ENCODE results near the gene CACNA2D4. TPM values are rescaled to one million over a fixed set of nuclear protein-coding genes. Genes with fewer than 3 reads are reported as not detected.
A peak's percentile ranks its signal among the peaks of the same experiment; 100 is the strongest.

Gene CACNA2D4
- total and polyA plus RNA-seq, 2 donors (not counting 1 experiment from before 2014, with no cell fraction given), result 0.68 to 0.99 TPM

GRCh38 chr12:1811281-1811947 lies 107.0 kb downstream of the CACNA2D4 start:
- peak; percentile 48 to 79 for DNase-seq (ENCODE audit: low read depth in 2 of 2)
- no peak overlapping the region for H3K27ac ChIP-seq (ENCODE audit: insufficient read depth, low read length)
- H3K9ac ChIP-seq (ENCODE audit: insufficient read depth, low read length), result no peak overlapping the region
- H3K27me3 ChIP-seq (ENCODE audit: control insufficient read depth, insufficient read depth, low read length), result peaks cover 13% of the 10 kb centered on the region
- no peaks in the 10 kb centered on the region for H3K79me2 ChIP-seq (ENCODE audit: control insufficient read depth, insufficient read depth, low read length)
- no peak overlapping the region for H3K4me3 ChIP-seq (replicated peaks in 1 of 4; ENCODE audit: control extremely low read depth in 1 of 4, insufficient read depth in 1 of 4, low read depth in 3 of 4, low read length in 4 of 4)
- TF ChIP-seq EZH2 (IDR thresholded peaks at IDR 0.05; ENCODE audit: low read length, missing control alignments) (no peak), CTCF (conservative IDR thresholded peaks at IDR 0.05 in 1 of 2, IDR thresholded peaks at IDR 0.05 in 1 of 2; ENCODE audit: low read depth in 1 of 2, low read length in 2 of 2) (no peak)
- no peak overlapping the region for H2AFZ ChIP-seq (ENCODE audit: low read length)
- no peaks in the 10 kb centered on the region for H4K20me1 ChIP-seq (ENCODE audit: control insufficient read depth, extremely low read depth, insufficient read depth, low read length)
- no peaks in the 10 kb centered on the region for H3K4me1 ChIP-seq (ENCODE audit: control insufficient read depth, extremely low read depth, insufficient read depth, low read length)
- no peaks in the 10 kb centered on the region for H3K9me3 ChIP-seq (ENCODE audit: control insufficient read depth, insufficient read depth, low read depth, low read length)
- no peak overlapping the region for H3K4me2 ChIP-seq (ENCODE audit: extremely low read depth, insufficient read depth, low read length)
- no peaks in the 10 kb centered on the region for H3K36me3 ChIP-seq (ENCODE audit: control insufficient read depth, insufficient read depth, low read length)

GRCh38 chr12:1810931-1811280 lies 107.5 kb downstream of the CACNA2D4 start:
- Histone ChIP-seq H3K27ac (ENCODE audit: insufficient read depth, low read length) (no peak overlapping the region), H3K4me2 (ENCODE audit: extremely low read depth, insufficient read depth, low read length) (no peak overlapping the region), H2AFZ (ENCODE audit: low read length) (no peak overlapping the region), H4K20me1 (ENCODE audit: control insufficient read depth, extremely low read depth, insufficient read depth, low read length) (no peaks in the 10 kb centered on the region), H3K36me3 (ENCODE audit: control insufficient read depth, insufficient read depth, low read length) (no peaks in the 10 kb centered on the region), H3K4me1 (ENCODE audit: control insufficient read depth, extremely low read depth, insufficient read depth, low read length) (no peaks in the 10 kb centered on the region), H3K9ac (ENCODE audit: insufficient read depth, low read length) (no peak overlapping the region), H3K79me2 (ENCODE audit: control insufficient read depth, insufficient read depth, low read length) (no peaks in the 10 kb centered on the region), H3K9me3 (ENCODE audit: control insufficient read depth, insufficient read depth, low read depth, low read length) (no peaks in the 10 kb centered on the region), H3K27me3 (ENCODE audit: control insufficient read depth, insufficient read depth, low read length) (peaks cover 8% of the 10 kb centered on the region), H3K4me3 (replicated peaks in 1 of 4; ENCODE audit: control extremely low read depth in 1 of 4, insufficient read depth in 1 of 4, low read depth in 3 of 4, low read length in 4 of 4) (no peak overlapping the region)
- no peak for TF ChIP-seq EZH2 (IDR thresholded peaks at IDR 0.05; ENCODE audit: low read length, missing control alignments)
- no peak for TF ChIP-seq CTCF (conservative IDR thresholded peaks at IDR 0.05 in 1 of 2, IDR thresholded peaks at IDR 0.05 in 1 of 2; ENCODE audit: low read depth in 1 of 2, low read length in 2 of 2)
- no peak for DNase-seq (ENCODE audit: low read depth in 2 of 2)

- Histone ChIP-seq H3K36me3 (ENCODE audit: control insufficient read depth, insufficient read depth, low read length) (no peaks in the 10 kb centered on the region), H3K4me2 (ENCODE audit: extremely low read depth, insufficient read depth, low read length) (no peak overlapping the region), H3K27ac (ENCODE audit: insufficient read depth, low read length) (no peak overlapping the region), H4K20me1 (ENCODE audit: control insufficient read depth, extremely low read depth, insufficient read depth, low read length) (no peaks in the 10 kb centered on the region), H3K27me3 (ENCODE audit: control insufficient read depth, insufficient read depth, low read length) (peaks cover 5% of the 10 kb centered on the region), H2AFZ (ENCODE audit: low read length) (no peak overlapping the region), H3K4me1 (ENCODE audit: control insufficient read depth, extremely low read depth, insufficient read depth, low read length) (no peaks in the 10 kb centered on the region), H3K9me3 (ENCODE audit: control insufficient read depth, insufficient read depth, low read depth, low read length) (no peaks in the 10 kb centered on the region), H3K9ac (ENCODE audit: insufficient read depth, low read length) (no peak overlapping the region), H3K79me2 (ENCODE audit: control insufficient read depth, insufficient read depth, low read length) (no peaks in the 10 kb centered on the region), H3K4me3 (replicated peaks in 1 of 4; ENCODE audit: control extremely low read depth in 1 of 4, insufficient read depth in 1 of 4, low read depth in 3 of 4, low read length in 4 of 4) (no peak overlapping the region)
- no peak for TF ChIP-seq CTCF (conservative IDR thresholded peaks at IDR 0.05 in 1 of 2, IDR thresholded peaks at IDR 0.05 in 1 of 2; ENCODE audit: low read depth in 1 of 2, low read length in 2 of 2)
- TF ChIP-seq EZH2 (IDR thresholded peaks at IDR 0.05; ENCODE audit: low read length, missing control alignments), result no peak
- DNase-seq (ENCODE audit: low read depth in 2 of 2), result peak in 1 of 2 donors; percentile 66
These were observed 108.1 kb downstream of the CACNA2D4 start for GRCh38 chr12:1810201-1810930.
